HCT116 (cell line): Measurements from ENCODE around the gene CCR7.

Experiments used
- CEBPB ChIP-seq: IDR thresholded peaks from 2 replicates; pipeline ENCODE4 v1.6.1; 2012; ENCODE audit warnings: low read depth
- TF ChIP-seq, protein P1 (sequence below), 3 experiments: fragments of 200-600 bp in 1 of 3; sonication (generic) in 1 of 3; IDR thresholded peaks in 2 of 3; conservative IDR thresholded peaks in 1 of 3; 2 replicates each; pipeline ENCODE4 v1.5.1; 2012 to 2017; ENCODE audit warnings: low read depth in 2 of 3, low read length in 2 of 3, antibody characterized with exemption in 1 of 3, borderline replicate concordance in 1 of 3, control low read depth in 1 of 3, mild to moderate bottlenecking in 1 of 3, mixed read lengths in 1 of 3, mixed run types in 1 of 3, moderate library complexity in 1 of 3; ENCODE audit not compliant: insufficient read depth in 1 of 3

DNA sequence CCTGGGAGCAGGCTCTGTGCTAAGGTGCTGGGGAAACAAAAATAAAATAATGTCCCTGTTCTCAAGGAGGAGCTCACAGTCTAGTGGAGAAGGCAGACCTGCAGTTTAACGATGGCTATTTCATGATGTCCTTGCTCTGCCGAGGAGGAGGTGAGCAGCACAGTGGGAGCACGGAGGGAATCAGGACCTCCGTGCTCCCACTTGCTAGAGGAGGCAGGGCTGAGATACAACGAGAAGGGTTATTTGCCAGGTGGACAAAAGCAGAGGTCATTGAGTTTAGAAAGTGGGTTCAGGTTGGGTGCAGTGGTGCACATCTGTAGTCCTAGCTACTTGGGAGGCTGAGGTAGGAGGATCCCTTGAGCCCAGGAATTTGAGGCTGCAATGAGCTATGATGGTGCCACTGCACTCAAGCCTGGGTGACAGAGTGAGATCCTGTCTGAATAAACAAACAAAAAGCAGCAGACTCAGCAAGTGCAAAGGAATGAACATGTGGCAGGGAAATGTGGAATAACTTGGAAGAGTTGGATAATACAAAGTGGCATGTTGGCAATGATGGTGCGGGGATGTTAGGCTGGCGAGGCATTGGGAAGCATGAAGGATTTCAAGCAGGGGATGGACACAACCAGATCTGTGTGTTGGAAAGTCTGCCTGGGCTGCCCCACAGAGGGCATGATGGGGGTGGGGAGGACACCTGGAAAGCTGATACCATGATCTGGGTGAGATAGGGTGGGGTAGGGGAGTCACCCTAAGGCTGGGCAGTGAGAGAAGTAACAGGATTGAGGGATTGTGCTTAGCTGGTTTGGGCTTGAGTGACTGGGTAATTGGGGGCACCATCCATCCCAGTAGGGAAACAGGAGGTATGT lies 51.0 kb downstream of the CCR7 start:
- TF ChIP-seq, protein P1, sequence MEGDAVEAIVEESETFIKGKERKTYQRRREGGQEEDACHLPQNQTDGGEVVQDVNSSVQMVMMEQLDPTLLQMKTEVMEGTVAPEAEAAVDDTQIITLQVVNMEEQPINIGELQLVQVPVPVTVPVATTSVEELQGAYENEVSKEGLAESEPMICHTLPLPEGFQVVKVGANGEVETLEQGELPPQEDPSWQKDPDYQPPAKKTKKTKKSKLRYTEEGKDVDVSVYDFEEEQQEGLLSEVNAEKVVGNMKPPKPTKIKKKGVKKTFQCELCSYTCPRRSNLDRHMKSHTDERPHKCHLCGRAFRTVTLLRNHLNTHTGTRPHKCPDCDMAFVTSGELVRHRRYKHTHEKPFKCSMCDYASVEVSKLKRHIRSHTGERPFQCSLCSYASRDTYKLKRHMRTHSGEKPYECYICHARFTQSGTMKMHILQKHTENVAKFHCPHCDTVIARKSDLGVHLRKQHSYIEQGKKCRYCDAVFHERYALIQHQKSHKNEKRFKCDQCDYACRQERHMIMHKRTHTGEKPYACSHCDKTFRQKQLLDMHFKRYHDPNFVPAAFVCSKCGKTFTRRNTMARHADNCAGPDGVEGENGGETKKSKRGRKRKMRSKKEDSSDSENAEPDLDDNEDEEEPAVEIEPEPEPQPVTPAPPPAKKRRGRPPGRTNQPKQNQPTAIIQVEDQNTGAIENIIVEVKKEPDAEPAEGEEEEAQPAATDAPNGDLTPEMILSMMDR (IDR thresholded peaks at IDR 0.05 in 2 of 3, conservative IDR thresholded peaks at IDR 0.05 in 1 of 3; ENCODE audit: borderline replicate concordance in 1 of 3, insufficient read depth in 1 of 3, low read depth in 2 of 3, low read length in 2 of 3): no peak
- TF ChIP-seq CEBPB: no peak
